ENCODE data around the gene MAN2A2. TPM values are rescaled to one million over a fixed set of nuclear protein-coding genes. Genes with fewer than 3 reads are reported as not detected.

Gene MAN2A2
- total RNA-seq, 1 donor from 2014 or later: 90.4 TPM

DNA sequence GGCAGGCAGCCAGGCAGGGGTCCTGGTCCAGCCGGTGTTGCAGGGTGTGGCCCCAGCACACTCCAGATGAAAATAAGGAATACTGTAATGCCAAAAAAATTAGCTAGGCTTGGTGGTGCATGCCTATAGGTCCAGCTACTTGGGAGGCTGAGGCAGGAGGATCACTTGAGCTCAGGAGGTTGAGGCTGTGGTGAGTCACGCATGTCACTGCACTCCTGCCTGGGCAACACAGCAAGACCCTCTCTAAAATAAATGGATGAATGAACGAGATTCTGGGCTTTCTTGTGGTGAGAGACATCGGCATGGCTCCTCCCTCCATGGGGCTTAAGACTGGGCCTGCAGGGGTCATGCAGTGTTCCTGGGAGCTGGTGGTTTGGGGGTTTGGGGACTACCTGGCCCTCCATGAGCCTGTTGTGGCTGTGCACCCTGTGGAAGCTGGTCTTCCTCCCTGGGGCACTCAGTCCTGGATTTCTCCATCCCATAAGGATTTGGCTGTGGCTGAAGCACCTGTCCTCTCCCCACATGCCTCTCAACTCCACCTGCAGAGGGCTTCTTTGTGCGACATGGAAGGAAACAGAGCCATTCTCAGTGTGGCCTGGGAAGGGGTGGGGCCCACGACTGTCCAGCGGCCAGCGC, 44.0 kb downstream of the MAN2A2 start:
- Histone ChIP-seq H3K4me3 (no peak overlapping the region), H3K4me1 (no peaks in the 10 kb centered on the region), H3K27me3 (no peaks in the 10 kb centered on the region), H3K27ac (no peak overlapping the region), H3K36me3 (peaks cover 89 to 95% of the 10 kb centered on the region in 2 donors), H3K9me3 (no peaks in the 10 kb centered on the region)
- intact Hi-C loops (cut with DNase I): no loop called here
- DNase-seq (ENCODE audit: low spot score in 2 of 2): no peak
- TF ChIP-seq, protein P1, sequence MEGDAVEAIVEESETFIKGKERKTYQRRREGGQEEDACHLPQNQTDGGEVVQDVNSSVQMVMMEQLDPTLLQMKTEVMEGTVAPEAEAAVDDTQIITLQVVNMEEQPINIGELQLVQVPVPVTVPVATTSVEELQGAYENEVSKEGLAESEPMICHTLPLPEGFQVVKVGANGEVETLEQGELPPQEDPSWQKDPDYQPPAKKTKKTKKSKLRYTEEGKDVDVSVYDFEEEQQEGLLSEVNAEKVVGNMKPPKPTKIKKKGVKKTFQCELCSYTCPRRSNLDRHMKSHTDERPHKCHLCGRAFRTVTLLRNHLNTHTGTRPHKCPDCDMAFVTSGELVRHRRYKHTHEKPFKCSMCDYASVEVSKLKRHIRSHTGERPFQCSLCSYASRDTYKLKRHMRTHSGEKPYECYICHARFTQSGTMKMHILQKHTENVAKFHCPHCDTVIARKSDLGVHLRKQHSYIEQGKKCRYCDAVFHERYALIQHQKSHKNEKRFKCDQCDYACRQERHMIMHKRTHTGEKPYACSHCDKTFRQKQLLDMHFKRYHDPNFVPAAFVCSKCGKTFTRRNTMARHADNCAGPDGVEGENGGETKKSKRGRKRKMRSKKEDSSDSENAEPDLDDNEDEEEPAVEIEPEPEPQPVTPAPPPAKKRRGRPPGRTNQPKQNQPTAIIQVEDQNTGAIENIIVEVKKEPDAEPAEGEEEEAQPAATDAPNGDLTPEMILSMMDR (IDR thresholded peaks at IDR 0.05): no peak

DNA sequence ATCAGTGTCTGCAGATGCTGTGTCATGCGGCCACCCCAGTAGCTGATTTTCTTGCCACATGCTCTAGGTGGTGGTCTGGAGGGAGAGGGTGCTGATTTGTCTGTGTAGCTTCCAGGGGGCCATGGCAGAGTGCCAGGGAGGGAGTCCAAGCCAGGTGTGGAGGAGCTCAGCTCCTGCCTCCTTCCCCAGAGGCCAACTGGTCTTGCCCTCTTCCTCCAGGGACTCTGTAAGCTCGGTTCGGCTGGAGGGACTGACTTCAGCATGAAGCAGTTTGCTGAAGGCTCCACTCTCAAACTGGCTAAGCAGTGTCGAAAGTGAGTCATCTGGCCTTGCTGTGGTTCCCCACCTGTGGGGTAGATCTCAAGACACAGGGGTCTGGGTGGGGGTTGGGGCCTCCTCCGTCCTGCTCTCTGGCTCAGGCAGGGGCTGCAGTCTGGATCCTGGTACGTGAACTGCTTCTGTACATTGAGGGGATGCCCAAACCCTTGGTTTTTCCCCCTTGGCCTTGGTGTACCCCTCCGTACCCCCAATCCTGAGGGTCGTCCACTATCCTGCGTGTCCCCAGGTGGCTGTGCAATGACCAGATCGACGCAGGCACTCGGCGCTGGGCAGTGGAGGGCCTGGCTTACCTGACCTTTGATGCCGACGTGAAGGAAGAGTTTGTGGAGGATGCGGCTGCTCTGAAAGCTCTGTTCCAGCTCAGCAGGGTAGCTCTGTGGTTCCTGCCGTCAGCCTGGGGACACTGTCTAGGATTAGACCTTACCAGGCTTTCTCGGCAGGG, 44.7 kb downstream of the MAN2A2 start:
- no peaks in the 10 kb centered on the region for H3K4me1 ChIP-seq
- intact Hi-C loops (cut with DNase I): no loop called here
- no peak overlapping the region for H3K27ac ChIP-seq
- TF ChIP-seq, protein P1 (IDR thresholded peaks at IDR 0.05): no peak
- peaks cover 86 to 92% of the 10 kb centered on the region in 2 donors for H3K36me3 ChIP-seq
- no peak overlapping the region for H3K4me3 ChIP-seq
- DNase-seq (ENCODE audit: low spot score in 2 of 2): no peak
- H3K27me3 ChIP-seq: no peaks in the 10 kb centered on the region
- no peaks in the 10 kb centered on the region for H3K9me3 ChIP-seq

DNA sequence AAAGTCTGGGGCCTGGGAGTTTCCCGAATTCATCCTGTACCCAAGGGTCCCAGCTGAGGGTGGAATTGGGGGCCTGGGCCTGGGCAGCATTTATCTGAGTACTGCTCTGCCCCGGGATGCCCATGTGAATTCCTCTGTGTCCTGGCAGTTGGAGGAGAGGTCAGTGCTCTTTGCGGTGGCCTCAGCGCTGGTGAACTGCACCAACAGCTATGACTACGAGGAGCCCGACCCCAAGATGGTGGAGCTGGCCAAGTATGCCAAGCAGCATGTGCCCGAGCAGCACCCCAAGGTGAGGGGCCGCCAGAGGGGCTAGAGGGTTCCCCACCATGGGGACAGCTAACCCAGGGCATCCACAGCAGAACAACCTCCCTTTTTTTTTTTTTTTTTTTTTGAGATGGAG, 45.4 kb downstream of the MAN2A2 start:
- no peak overlapping the region for H3K4me3 ChIP-seq
- intact Hi-C loops (cut with DNase I): no loop called here
- DNase-seq (ENCODE audit: low spot score in 2 of 2): no peak
- TF ChIP-seq, protein P1 (IDR thresholded peaks at IDR 0.05): no peak
- no peaks in the 10 kb centered on the region for H3K9me3 ChIP-seq
- H3K36me3 ChIP-seq: peaks cover 86 to 92% of the 10 kb centered on the region in 2 donors
- no peak overlapping the region for H3K27ac ChIP-seq
- H3K27me3 ChIP-seq: no peaks in the 10 kb centered on the region
- no peaks in the 10 kb centered on the region for H3K4me1 ChIP-seq

DNA sequence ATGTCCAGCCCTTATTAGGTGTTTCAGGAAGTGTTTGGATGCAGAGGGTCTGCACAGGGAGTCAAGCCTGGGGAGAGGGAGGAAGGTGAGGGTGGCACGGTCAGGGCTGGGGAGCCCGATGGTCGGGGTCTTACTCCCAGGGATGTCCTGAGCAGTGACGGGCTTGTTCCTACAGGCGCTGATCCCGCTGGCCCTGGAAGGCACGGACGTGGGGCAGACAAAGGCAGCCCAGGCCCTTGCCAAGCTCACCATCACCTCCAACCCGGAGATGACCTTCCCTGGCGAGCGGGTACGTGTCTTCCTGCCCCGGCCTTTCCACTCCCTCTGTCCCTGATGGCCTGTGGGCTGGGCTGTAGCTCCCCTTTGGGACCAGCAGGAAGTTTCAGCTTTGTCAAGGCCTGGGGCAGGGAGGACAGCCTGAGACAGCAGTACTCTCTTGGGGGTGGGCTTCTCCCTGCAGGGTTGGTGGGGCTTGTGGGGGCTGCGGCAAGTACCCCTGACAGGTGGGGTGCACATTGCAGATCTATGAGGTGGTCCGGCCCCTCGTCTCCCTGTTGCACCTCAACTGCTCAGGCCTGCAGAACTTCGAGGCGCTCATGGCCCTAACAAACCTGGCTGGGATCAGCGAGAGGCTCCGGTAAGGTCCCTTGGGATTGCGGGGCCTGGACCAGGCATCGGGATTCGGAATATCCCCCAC, 47.0 kb downstream of the MAN2A2 start:
- H3K9me3 ChIP-seq: no peaks in the 10 kb centered on the region
- peaks cover 75 to 81% of the 10 kb centered on the region in 2 donors for H3K36me3 ChIP-seq
- H3K27me3 ChIP-seq: no peaks in the 10 kb centered on the region
- H3K4me3 ChIP-seq: no peak overlapping the region
- TF ChIP-seq, protein P1 (IDR thresholded peaks at IDR 0.05): no peak
- H3K4me1 ChIP-seq: peaks cover 0 to under 1% of the 10 kb centered on the region in 2 donors
- intact Hi-C loops (cut with DNase I): no loop called here
- DNase-seq (ENCODE audit: low spot score in 2 of 2): no peak
- H3K27ac ChIP-seq: no peak overlapping the region

DNA sequence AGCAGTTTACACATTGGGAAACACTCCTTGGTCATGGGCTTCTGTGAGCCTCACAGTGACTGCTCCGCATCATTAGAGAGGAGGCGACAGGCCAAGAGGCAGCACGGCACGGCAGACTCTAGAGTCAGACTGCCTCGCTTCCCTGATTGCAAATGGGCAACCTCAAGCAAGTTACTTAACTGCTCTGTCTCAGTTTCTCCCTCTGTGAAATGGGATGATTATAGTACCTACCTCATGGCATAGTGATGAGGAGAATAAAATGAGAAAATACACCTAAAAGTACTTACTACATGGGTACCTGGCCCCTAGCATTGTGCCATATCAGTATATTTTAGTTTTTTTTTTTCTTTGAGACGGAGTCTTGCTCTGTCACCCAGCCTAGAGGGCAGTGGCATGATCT, 47.6 kb downstream of the MAN2A2 start:
- H3K36me3 ChIP-seq: peaks cover 74 to 75% of the 10 kb centered on the region in 2 donors
- intact Hi-C loops (cut with DNase I): no loop called here

More for the DNA sequence above, 47.6 kb downstream of the MAN2A2 start:
- H3K4me1 ChIP-seq: peaks cover 5 to 6% of the 10 kb centered on the region in 2 donors
- TF ChIP-seq, protein P1 (IDR thresholded peaks at IDR 0.05): no peak
- no peaks in the 10 kb centered on the region for H3K9me3 ChIP-seq
- no peak for DNase-seq (ENCODE audit: low spot score in 2 of 2)
- H3K27me3 ChIP-seq: no peaks in the 10 kb centered on the region
- no peak overlapping the region for H3K4me3 ChIP-seq
- H3K27ac ChIP-seq: no peak overlapping the region
